ENCODE results near the gene SOHLH1. TPM values are rescaled to one million over a fixed set of nuclear protein-coding genes. Genes with fewer than 3 reads are reported as not detected.

Gene SOHLH1
- total RNA-seq, 1 experiment from 2014 or later, result not detected

DNA sequence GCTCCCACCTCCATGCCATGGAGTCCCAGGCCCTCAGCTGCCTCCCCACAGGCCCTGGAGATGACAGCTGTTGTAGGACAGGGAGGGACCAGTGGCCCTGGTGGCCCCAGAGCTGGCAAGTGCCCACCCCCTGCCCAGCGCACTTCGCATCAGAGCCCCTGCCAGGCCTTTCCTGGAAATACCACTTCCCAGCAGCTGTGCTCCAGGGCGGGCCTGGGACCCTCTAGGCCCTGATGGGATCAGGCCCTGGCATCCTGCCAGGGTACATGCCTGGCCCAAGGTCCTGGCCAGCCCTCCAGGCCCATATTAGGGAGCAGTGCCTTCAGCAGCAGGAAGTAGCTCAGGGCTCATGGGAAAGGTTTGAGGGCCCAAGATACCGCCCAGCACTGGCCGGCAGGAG, 5.2 kb upstream of the SOHLH1 start:
- DNase-seq (ENCODE audit: low read depth in 1 of 2, low spot score in 2 of 2), result no peak
- no peaks in the 10 kb centered on the region for H3K9me3 ChIP-seq (replicated peaks)
- H3K36me3 ChIP-seq, result no peaks in the 10 kb centered on the region
- H3K4me3 ChIP-seq, result no peak overlapping the region
- H3K4me1 ChIP-seq (replicated peaks), result 0 out of 2 replicates have a peak, but pooled peaks cover 3% of the 10 kb centered on the region
- no peak overlapping the region for H3K27ac ChIP-seq
- H3K27me3 ChIP-seq (replicated peaks), result peaks cover 4% of the 10 kb centered on the region; the same call in 1 of the 2 replicates

DNA sequence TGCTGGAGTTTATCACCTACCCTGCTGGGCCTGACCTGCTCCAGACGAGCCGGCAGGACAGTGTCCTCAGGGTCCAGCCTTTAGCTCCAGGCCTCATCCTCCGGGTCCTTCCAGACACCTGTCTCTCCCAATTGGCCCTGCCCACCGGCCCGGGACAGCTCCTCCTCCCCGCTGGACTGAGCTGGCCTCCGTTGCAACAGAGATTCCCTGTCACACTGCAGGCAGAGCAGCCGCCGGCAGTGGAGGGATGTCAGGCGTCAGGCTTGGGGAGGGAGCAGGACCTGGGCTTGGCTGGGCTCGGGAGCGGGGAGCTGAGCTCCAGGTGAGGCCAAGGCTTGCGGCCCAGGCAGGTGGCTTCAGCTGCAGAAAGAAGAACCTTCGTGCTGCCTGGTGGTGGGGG, 4.4 kb upstream of the SOHLH1 start:
- Histone ChIP-seq H3K27me3 (replicated peaks) (peaks cover 4% of the 10 kb centered on the region; the same call in 1 of the 2 replicates), H3K36me3 (no peaks in the 10 kb centered on the region), H3K4me1 (replicated peaks) (0 out of 2 replicates have a peak, but pooled peaks cover 3% of the 10 kb centered on the region), H3K4me3 (no peak overlapping the region), H3K27ac (no peak overlapping the region), H3K9me3 (replicated peaks) (no peaks in the 10 kb centered on the region)
- no peak for DNase-seq (ENCODE audit: low read depth in 1 of 2, low spot score in 2 of 2)

GRCh38 chr9:135701959-135702721, 2.9 kb upstream of the SOHLH1 start, which contains the start of gene KCNT1:
Gene KCNT1, plus strand, starts transcription at chr9:135702185. Its CDS starts 74 bp downstream, at chr9:135702259.
- H3K4me3 ChIP-seq, result no peak within 1 kb of the TSS
- H3K27ac ChIP-seq, result no peak within 1 kb of the TSS
- H3K9me3 ChIP-seq (replicated peaks), result no peaks in the 10 kb centered on the region
- H3K36me3 ChIP-seq, result no peaks in the 10 kb centered on the region
- DNase-seq (ENCODE audit: low read depth in 1 of 2, low spot score in 2 of 2), result peak in 1 of 2 experiments; percentile 24
- 0 out of 2 replicates have a peak, but pooled peaks cover 3% of the 10 kb centered on the region for H3K4me1 ChIP-seq (replicated peaks)
- H3K27me3 ChIP-seq (replicated peaks), result peaks cover 4% of the 10 kb centered on the region; the same call in 1 of the 2 replicates

GRCh38 chr9:135701067-135701958, 2.0 kb upstream of the SOHLH1 start:
- Histone ChIP-seq H3K36me3 (no peaks in the 10 kb centered on the region), H3K27ac (no peak overlapping the region), H3K4me3 (no peak overlapping the region), H3K27me3 (replicated peaks) (peaks cover 4% of the 10 kb centered on the region; the same call in 1 of the 2 replicates), H3K9me3 (replicated peaks) (no peaks in the 10 kb centered on the region), H3K4me1 (replicated peaks) (0 out of 2 replicates have a peak, but pooled peaks cover 3% of the 10 kb centered on the region)
- DNase-seq (ENCODE audit: low read depth in 1 of 2, low spot score in 2 of 2), result no peak

DNA sequence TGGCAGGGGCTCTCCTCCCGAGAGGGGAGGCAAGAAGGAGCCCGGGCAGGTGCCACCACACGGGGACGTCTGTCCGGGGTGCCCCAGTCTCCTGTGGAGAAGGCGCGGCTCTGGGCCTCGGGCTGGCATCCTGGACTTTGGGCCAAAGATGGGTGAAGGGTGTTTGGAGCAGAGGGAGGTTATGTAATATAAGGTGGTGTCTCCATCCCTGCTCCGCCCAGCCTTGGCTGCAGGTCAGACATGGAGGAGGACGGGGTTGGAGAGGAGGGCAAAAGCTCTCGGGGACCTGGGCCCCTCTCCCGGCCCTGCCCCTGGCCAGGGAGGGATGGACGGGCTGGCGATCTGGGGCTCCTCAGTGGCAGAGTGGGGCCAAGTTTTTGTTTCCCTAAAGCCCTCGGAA, 1.2 kb upstream of the SOHLH1 start:
- no peak for DNase-seq (ENCODE audit: low read depth in 1 of 2, low spot score in 2 of 2)
- H3K4me3 ChIP-seq, result no peak overlapping the region

DNA sequence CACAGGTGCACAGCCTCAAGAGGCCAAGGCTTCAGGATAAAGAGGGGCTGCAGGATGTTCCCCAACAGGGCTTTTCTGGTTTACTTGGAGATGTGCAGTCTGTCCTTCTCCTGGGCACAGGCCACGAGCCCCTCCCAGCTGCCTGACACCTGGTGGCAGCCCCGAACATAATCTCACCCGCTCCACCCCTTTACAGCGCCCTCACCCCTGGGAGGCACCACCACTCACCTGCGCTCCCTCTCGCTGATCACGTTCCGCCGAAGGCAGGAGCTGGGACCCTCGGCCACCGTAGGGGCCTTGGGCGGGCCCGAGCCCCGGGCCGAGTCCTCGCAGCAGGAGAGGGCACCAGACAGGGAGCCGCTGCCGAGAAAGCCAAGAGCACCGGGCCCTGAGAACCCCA, 514 bp downstream of the SOHLH1 start:
- Histone ChIP-seq H3K27ac (no peak overlapping the region), H3K9me3 (replicated peaks) (no peaks in the 10 kb centered on the region), H3K4me3 (no peak overlapping the region), H3K27me3 (replicated peaks) (peaks cover 4% of the 10 kb centered on the region; the same call in 1 of the 2 replicates), H3K4me1 (replicated peaks) (peaks cover 3% of the 10 kb centered on the region; the same call in 1 of the 2 replicates), H3K36me3 (no peaks in the 10 kb centered on the region)
- DNase-seq (ENCODE audit: low read depth in 1 of 2, low spot score in 2 of 2), result no peak

More for the DNA sequence above, 1.2 kb upstream of the SOHLH1 start:
- H3K27me3 ChIP-seq (replicated peaks), result peaks cover 4% of the 10 kb centered on the region; the same call in 1 of the 2 replicates
- no peak overlapping the region for H3K27ac ChIP-seq
- peaks cover 3% of the 10 kb centered on the region; the same call in 1 of the 2 replicates for H3K4me1 ChIP-seq (replicated peaks)
- no peaks in the 10 kb centered on the region for H3K36me3 ChIP-seq
- H3K9me3 ChIP-seq (replicated peaks), result no peaks in the 10 kb centered on the region

DNA sequence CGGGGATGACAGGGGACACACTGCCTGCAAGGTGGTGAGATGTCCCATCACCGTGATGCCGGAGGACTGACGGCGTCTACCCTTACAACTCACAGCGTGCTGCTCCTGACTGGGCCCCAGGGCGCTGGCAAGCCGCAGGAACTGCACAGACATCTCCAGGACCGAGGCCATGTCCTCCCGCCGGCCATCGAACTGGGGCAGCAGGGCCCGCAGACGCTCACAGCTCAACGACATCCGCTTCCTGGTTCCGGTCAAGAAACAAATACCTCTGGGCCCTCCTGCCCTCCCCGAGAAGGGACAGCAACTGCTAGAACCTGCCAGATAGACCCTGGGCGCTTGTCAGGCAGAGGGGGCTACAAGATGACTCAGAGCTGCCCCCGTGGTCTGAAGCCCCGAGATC, 1.0 kb downstream of the SOHLH1 start:
- Histone ChIP-seq H3K4me1 (replicated peaks) (peaks cover 3% of the 10 kb centered on the region; the same call in 1 of the 2 replicates), H3K36me3 (no peaks in the 10 kb centered on the region), H3K27me3 (replicated peaks) (peaks cover 4% of the 10 kb centered on the region; the same call in 1 of the 2 replicates), H3K4me3 (no peak overlapping the region), H3K9me3 (replicated peaks) (no peaks in the 10 kb centered on the region), H3K27ac (no peak overlapping the region)
- DNase-seq (ENCODE audit: low read depth in 1 of 2, low spot score in 2 of 2), result no peak

- no peak for DNase-seq (ENCODE audit: low read depth in 1 of 2, low spot score in 2 of 2)
- peaks cover 2% of the 10 kb centered on the region; the same call in 1 of the 2 replicates for H3K27me3 ChIP-seq (replicated peaks)
- H3K27ac ChIP-seq, result no peak overlapping the region
- H3K9me3 ChIP-seq (replicated peaks), result no peaks in the 10 kb centered on the region
- H3K36me3 ChIP-seq, result no peaks in the 10 kb centered on the region
- H3K4me1 ChIP-seq (replicated peaks), result peaks cover 3% of the 10 kb centered on the region; the same call in 1 of the 2 replicates
- H3K4me3 ChIP-seq, result no peak overlapping the region
These were observed 2.1 kb downstream of the SOHLH1 start for GRCh38 chr9:135697226-135697625.

- no peaks in the 10 kb centered on the region for H3K9me3 ChIP-seq (replicated peaks)
- no peak overlapping the region for H3K27ac ChIP-seq
- no peaks in the 10 kb centered on the region for H3K36me3 ChIP-seq
- no peaks in the 10 kb centered on the region; the same call in 1 of the 2 replicates for H3K4me1 ChIP-seq (replicated peaks)
- DNase-seq (ENCODE audit: low read depth in 1 of 2, low spot score in 2 of 2), result no peak
- H3K27me3 ChIP-seq (replicated peaks), result no peaks in the 10 kb centered on the region
- H3K4me3 ChIP-seq, result no peak overlapping the region
These were observed 2.8 kb downstream of the SOHLH1 start for GRCh38 chr9:135696446-135696845.

- Histone ChIP-seq H3K4me3 (no peak overlapping the region), H3K36me3 (no peaks in the 10 kb centered on the region), H3K27me3 (replicated peaks) (no peaks in the 10 kb centered on the region), H3K9me3 (replicated peaks) (no peaks in the 10 kb centered on the region), H3K4me1 (replicated peaks) (no peaks in the 10 kb centered on the region; the same call in 1 of the 2 replicates), H3K27ac (no peak overlapping the region)
- no peak for DNase-seq (ENCODE audit: low read depth in 1 of 2, low spot score in 2 of 2)
These were observed 3.6 kb downstream of the SOHLH1 start for GRCh38 chr9:135695642-135696041.

DNA sequence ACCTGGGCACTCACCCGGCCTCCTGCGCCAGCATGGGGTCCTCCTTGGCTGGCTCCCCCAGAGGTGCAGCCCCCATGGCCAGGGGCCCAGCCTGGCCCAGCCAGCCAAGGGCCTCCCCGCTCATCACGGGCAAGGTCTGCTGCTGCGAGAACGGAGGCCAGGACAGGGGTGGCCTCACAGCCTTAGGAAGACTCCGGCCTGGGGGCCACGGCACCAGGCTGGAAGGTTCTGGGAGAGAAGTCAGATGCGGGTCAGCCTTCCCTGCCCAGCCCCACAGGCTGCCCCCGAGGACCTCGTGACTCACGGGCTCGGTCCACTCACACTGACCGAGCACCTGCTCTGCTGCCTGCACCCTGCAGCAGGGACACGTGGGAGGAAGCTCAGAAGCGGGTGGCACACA, 4.2 kb downstream of the SOHLH1 start:
- no peaks in the 10 kb centered on the region for H3K27me3 ChIP-seq (replicated peaks)
- no peak overlapping the region for H3K27ac ChIP-seq
- H3K36me3 ChIP-seq, result no peaks in the 10 kb centered on the region
- DNase-seq (ENCODE audit: low read depth in 1 of 2, low spot score in 2 of 2), result no peak
- H3K9me3 ChIP-seq (replicated peaks), result no peaks in the 10 kb centered on the region
- no peaks in the 10 kb centered on the region; the same call in 1 of the 2 replicates for H3K4me1 ChIP-seq (replicated peaks)
- no peak overlapping the region for H3K4me3 ChIP-seq

- no peak for DNase-seq (ENCODE audit: low read depth in 1 of 2, low spot score in 2 of 2)
- no peaks in the 10 kb centered on the region; the same call in 1 of the 2 replicates for H3K4me1 ChIP-seq (replicated peaks)
- H3K36me3 ChIP-seq, result no peaks in the 10 kb centered on the region
- no peaks in the 10 kb centered on the region for H3K9me3 ChIP-seq (replicated peaks)
- no peaks in the 10 kb centered on the region for H3K27me3 ChIP-seq (replicated peaks)
- no peak overlapping the region for H3K27ac ChIP-seq
- no peak overlapping the region for H3K4me3 ChIP-seq
These were observed 4.9 kb downstream of the SOHLH1 start for GRCh38 chr9:135694414-135694813.

DNA sequence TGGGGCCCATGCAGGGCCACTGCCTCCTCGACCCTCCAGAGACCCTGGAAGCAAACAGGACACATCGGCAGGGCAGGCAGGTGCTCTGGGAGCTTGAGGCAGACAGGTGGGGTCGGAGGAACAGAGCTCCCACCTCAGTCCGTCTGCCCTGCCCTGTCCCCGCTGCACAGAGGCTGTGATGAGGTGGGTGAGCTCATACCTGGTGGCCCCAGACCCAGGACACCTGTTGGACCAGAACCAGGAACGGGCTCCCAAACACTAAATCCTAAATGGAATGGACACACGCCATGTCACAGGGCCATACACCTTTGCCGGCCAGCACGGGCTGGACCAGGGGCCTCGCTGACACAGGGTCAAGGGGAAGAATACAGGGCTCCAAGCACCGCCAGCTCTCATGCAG, 5.5 kb downstream of the SOHLH1 start:
- no peaks in the 10 kb centered on the region for H3K9me3 ChIP-seq (replicated peaks)

More for the DNA sequence above, 5.5 kb downstream of the SOHLH1 start:
- H3K4me1 ChIP-seq (replicated peaks), result no peaks in the 10 kb centered on the region; the same call in 1 of the 2 replicates
- H3K27me3 ChIP-seq (replicated peaks), result no peaks in the 10 kb centered on the region
- no peak for DNase-seq (ENCODE audit: low read depth in 1 of 2, low spot score in 2 of 2)
- no peaks in the 10 kb centered on the region for H3K36me3 ChIP-seq
- no peak overlapping the region for H3K4me3 ChIP-seq
- H3K27ac ChIP-seq, result no peak overlapping the region
